Activated CD4-positive, CD25-positive, alpha-beta regulatory T cell (primary cell): ENCODE results near the gene IGFBP5.

Experiments used
- DNase-seq, 4 experiments: peaks; one replicate each; lab custom pipeline; 2025; lab: John Stamatoyannopoulos, UW

The IGFBP5 gene, protein sequence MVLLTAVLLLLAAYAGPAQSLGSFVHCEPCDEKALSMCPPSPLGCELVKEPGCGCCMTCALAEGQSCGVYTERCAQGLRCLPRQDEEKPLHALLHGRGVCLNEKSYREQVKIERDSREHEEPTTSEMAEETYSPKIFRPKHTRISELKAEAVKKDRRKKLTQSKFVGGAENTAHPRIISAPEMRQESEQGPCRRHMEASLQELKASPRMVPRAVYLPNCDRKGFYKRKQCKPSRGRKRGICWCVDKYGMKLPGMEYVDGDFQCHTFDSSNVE

DNA sequence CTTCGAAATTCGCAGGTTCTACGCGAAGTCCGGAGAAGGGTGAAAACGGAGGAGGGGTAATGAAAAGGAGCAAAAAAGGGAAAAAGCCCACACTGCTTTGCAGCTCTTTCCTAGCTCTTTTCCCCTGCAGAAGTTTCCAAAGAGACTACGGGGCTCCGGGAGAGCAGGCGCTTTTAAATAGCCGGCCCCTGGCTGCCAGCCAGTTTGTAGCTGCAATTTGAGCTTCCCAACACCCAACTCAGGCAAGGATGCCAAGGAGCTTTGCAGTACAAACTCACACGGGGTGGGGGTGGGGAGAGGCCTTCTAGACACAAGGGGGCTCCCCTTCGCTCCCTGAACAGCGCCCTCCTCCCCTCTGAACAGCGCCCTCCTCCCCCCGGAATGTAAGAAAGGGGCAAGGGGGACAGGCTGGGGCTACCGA lies at the start of gene IGFBP5:
TSS of gene IGFBP5 (minus strand) at position 149 of the 421 bp plus-strand sequence. CDS start 774 bp downstream, outside the sequence.
- no peak for DNase-seq

DNA sequence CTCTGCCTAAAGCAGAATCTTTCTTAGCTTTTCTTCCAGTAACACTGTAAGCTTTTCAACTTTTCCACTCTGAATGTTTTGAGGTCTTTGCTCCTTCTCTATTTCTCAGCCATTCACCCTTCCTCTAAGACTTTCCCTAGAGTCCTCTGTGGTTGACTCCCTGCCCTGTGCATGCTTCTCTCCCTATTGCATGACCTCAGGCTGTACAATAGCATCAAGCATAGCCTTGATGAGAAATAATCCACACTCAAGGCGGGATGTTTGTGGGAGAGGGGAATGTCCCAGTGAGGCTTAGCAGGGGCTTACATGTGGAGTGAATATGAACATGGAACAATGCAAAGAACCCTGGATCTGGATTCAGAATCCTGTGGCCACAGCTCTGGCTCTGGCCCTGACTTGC lies 48.4 kb upstream of the IGFBP5 start:
- no peak for DNase-seq

DNA sequence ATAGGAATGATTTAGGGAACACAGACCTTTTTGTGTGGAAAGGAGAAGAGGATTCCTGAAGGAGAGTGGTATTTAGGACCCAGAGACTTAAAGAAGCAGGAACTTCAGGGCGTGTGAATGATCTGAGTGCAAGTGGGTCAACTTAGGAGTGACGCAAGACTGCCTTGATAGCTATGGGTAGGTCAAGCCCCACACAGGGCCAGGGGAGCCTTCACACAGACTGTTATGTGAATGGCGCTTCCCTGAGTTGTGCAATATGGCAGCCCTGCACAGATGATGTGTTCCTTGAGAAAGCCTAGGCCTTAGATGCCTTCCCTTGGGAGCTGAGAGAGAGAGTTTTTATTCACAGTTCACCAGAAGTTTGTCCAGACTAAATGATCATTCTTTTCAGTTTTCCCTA lies 47.1 kb upstream of the IGFBP5 start:
- no peak for DNase-seq

DNA sequence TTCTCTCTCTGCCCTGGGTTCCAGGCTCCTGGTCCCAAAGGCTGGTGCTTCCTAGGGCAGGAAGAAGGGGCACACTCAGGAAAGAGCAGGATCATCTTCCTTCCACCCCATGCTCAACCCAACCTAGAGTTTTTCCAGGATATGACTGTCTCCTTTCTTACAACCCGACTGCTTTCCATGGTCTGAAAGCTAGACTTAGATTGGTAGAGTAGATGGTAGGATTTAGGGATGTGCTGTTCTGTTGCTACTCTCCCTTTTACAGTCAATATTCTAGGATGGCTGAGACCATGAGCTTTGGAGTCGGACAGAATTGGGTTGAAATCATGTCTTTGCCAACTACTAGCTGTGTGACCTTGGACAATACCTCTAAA lies 45.9 kb upstream of the IGFBP5 start:
- no peak for DNase-seq

DNA sequence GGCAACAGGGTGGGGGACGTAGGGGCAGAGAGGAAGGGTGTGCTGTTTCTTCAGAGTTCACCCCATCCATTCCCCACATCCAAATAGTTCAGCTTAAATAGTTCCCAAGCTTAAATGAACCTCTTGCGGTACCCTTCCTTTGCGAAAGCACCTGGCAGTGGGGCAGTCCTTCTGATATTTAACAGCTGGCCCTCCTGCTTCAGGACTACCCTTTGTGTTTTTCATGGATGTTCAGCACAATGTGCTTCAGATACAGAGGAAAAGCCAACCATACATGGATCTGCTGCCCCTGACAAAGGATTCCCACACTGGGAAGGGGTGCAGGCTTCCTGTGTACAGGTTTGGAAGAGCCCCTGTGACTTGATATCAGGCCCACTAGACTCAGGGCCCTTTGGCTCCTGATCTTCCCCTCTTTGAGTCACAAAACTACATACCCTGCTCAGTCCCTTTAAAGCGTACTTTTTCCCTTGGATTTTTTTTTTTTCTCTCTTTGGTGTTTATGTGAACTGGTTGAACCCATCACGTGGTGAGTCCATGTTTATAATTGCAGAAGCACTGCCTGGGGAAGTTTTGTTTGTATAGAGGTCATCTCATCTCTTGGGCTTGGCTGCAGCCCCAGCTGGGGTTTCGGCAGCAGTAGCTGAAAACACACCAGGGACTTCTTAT lies 45.3 kb upstream of the IGFBP5 start:
- no peak for DNase-seq

DNA sequence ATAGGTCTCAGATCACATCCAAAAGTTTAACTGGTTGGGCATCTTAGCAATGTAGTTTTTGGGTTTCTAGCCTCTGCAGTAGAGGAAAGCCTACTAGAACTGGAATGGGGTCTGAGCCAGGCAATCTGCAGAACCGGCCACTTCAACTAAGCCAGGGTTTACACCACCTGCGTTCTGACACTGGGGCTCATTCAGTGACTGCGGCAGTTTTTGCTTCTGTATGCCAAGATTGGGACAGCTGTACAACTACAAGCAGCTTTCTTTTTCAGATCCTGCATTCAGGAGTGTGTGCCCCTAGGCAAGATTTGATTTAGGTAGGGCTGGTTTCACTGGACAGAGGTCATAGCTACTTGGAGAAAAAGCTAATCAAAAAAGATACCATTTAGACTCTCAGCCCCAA lies 43.7 kb upstream of the IGFBP5 start:
- no peak for DNase-seq

DNA sequence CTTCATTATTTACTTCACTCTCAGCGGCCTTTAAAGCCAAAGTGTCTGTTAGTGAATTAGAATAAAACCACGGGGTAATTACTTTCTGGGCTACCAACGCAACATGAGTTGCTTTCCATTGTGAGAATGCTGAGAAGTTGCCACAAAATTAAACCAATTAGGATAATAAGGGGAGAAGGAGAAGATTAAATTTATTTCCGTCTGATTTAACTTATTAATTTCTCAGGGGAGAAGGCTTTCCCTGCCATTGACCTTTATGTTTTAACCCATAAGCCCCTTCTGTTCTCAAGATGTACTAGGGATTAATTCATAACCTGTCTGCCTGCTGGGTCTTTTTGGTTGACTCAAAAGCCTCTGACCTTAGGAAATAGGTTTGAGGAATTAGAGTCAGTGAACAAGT lies 42.3 kb upstream of the IGFBP5 start:
- no peak for DNase-seq

DNA sequence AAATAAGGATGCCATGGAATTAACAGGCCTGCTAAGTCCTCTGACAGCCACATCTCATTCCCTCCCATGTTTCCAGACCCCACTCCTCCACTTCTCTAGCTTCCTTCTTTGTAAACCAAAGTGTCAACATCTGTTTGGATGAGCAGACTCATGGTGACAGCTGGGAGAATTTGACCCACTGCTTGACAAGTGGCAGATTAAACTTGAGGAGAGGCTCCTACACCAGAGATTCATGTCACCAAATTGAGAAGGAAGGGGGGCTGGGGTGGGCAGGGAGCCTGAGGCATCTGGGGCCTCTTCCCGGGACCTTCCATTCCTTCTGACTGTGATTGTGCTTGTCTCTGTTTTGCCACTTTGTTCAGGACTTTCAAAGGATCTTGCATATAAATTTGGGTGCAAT lies 41.0 kb upstream of the IGFBP5 start:
- DNase-seq = no peak

DNA sequence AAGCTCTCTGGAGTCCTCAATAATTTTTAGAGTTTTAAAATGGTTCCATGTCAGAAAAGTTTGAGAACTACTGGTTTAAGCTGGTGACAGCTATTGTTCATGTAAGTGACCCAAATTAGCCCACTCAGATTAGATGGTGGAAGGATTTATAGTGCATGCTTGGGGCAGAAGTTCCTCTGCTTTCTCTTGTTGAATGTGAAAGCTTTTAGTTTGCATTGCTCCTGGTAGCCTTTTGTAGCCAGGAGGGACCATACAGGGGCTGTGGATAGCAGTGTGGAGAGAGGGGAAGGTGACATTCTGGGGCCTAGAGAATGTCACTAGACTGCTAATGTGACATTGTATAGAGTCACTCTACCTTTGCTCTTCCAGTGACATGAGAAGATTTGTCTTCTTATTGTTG lies 40.3 kb upstream of the IGFBP5 start:
- no peak for DNase-seq

DNA sequence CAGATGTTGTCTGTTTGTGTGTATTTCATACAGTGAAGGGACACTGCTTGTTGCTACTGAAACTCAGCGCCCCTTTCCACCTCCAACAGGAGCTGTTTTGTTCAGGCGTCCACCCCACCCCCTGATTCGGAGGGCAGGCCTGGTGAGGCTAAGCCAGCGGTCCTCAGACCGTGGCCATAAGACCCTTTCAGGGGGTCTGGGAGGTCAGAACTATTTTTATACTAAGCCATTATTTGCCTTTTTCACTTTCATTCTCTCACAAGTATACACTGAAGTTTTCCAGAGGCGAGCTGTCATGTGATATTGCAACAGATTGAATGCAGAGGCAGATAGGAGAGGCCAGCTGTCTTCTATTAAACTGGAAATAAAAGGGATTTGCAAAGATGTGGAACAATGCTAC lies 39.7 kb upstream of the IGFBP5 start:
- DNase-seq = no peak

DNA sequence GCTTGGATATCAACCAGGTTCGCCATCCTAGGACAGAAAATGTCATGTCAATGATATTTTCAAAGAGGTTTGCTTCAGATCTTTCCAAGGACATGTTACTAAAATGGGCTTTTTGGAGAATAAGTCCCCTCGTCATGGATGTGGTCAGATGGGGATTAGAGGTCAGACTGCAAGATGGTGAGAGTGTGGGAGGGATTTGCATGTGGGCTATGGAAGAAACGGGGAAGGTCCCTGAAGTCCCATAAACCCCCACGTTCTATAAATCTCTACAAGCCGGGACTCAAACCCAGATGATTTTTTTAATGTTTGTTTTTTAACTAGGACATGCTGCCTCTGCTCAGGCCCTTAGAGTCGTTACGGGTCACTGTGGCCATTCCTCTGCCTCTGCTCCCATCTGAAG lies 37.7 kb upstream of the IGFBP5 start:
- no peak for DNase-seq

DNA sequence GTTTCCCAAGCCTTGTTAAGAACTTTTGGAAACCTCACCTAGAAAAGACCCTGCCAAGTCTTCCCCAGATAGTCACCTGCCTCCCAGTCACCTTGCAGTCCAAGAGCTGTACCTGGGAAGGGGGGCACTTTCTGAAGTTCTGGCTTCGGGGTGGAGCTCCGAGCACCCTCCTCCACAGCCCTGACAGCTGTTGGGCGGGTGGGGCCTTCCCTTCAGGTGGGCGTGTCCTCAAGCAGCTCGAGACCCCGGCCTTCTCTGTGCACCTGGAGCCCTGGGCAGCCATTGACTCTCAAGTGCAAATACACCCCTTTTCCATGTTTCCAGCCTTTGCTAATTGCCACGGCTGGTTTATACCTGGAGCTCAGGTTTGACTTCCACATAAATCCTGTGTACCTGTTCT lies 37.0 kb upstream of the IGFBP5 start:
- DNase-seq = no peak

DNA sequence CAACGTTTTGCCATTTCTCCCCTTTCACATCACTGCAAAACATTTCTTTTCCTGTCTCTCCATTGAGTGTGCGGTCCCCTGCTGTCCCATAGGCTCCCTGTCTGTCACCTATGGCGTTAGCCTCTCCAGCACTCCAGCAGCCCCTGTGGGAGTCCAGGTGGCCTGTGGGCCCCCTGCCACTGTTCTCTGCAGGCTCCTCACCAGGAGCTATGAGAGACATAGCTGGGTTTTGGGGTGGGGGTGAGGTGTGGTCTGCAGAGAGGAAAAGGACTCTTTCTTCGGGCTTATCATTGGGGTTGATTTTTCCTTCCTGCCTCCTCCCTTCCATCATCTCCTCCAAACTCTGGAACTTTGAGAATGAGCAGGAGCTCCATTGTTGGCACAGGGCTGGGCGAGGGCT lies 36.1 kb upstream of the IGFBP5 start:
- no peak for DNase-seq

DNA sequence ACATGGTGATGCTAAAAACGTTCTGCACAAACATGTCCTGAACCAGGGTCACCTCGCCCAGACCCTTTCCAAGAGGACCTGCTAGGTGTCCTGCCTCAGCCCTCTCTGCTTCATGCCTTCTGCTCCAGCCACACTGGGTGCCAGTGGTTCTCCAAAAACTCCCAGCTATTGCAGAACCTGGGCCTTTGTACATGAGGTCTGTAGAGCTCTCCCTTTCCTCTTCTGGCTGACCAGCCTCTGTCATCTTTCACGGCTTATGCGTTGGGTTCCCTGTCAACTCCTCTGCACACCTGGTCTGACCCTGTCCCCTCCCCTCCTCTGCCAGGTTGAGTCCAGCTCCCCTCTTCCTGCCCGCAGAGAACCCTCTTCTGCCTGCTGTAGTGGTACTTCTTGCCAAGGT lies 35.5 kb upstream of the IGFBP5 start:
- no peak for DNase-seq

DNA sequence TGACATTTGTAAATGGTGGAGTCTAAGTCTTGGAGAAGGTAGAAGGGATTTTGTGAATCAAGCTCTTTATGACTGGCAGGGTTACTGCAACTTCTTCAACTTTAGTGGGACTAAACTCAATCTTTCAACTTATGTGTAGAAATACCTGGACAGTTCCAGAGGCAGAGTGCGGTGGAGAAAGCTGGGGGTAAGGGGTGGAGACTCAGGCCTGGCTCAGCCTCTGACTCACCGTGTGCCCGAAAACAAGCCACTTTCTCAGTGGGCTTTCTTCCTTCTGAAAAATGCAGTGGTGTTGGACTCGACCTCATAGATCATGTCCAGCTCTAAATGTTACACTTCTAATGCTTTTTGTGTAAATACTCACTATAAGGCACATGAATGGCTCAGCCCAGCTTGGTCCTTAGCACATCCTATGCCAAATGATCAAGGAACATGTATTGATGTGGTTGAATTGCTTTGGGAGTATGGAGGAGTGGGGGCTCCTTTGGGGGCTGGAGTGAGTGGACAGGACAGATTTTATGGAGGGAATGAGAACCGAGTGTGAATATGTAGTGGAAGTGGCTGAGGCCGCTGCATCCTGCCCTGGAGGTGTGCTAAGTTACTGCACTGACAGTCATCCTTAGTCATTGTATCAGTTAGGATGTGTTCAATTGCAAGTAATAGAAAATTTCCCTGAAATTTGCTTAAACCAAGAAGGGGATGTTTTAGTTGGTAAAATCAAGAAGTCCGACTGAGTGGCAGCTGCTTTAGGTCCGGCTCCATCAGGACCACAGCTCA lies 32.2 kb upstream of the IGFBP5 start:
- no peak for DNase-seq

DNA sequence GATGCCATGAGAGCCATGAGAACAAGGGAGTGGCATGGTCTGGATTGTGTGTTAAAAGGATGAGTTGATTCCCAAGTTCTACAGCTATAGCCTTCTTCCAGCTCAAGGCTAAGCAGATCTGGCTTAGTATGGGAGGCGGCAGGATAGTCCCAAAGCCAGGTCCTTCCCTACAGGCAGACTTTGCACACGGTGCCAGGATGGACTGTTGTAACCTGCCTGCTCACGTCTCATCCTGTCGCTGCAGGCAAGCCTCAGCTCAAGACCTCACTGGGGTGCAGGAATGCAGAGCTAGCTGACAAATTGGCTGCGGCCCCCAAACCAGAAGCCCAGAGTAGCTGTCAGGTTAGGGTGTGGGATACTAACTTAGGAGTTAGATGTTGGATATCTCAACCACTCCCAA lies 28.8 kb upstream of the IGFBP5 start:
- DNase-seq = no peak

DNA sequence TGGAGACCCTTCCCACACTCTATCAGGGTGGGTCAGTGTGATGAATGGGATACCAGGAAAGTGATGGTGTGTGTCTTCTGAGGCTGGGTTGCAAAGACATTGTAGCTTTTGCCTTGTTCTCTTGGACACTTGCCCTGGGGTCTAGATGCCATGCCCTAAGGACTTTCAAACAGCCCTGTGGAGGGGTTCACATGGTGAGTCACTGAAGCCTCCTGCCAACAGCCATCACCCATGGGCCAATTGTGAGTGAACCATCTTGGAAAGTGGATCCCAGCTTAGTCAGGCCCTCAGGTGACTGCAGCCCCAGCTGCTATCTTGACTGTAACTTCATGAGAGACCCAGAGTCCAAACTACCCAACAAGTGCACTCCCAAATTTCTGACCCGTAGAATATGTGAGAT lies 25.8 kb upstream of the IGFBP5 start:
- no peak for DNase-seq

DNA sequence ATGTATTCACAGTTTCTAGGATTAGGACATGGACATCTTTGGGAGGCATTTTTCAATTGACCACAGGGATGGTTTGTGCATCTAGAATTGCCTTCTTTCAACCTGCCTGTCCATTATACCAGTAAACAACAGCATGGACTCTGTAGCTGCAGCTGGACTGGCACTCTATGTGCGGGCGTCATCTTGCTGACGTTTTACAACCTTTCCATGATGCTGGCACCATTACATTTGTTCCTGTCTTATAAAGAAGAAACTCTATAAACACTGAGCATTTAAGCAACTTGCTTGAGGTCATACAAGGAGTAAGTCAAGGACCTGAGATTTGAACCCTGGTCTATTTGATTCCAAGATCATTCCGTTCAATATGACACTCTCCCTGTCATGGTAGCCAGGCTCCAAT lies 25.4 kb upstream of the IGFBP5 start:
- no peak for DNase-seq

DNA sequence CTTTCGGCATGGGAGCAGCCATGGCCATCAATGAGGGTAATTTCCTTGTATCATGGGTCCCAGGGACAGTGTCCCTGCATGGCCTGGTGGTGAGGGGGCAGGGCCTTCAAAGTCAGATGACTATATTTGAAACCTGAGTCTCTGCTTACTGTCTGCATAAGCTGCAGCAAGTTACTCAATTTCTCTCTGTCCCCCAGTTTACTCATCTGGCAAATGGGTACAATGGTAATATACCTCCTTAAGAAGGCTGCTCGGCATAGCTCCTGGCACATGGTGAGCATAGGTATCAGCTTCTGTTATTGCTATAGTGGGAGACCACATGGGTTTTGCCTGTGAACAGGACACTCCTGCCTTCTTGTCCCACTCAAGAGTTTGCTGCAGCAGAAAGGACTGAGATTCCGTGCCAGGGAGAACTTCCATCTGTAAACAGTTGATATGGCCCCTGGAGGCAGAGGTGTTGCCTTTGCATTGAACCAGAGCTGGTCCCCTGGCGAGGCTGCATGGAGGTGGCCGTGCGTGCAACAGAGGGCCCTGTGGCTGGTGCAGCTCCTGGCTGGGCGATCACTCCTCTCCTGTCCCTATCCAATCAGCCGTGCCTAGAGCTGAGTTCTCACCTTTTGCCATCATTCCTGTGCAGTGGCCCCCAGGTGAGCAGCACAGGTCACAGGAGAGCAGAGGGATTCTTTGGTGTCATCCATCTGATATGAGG lies 22.7 kb upstream of the IGFBP5 start:
- DNase-seq = no peak

DNA sequence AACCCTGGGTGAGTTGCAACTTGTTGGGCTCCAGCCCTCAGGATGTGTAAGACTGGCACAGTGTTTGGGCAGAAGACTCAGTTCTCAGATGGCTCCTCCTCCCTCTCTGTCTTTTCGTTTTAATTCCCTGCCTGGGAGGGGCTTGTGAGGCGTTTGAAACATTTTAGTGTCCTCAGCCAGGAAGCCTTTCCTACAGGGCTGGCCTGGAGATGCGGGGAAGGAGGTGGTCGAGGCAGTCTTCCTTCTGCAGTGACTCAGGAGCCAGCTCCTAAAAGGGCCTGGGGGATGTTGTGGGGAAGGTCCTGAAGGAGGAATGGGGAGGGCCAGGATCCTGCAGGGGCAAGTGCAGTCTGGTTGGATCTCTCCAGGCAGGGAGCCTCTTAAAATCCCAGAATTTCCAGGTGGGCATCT lies 22.1 kb upstream of the IGFBP5 start:
- no peak for DNase-seq

DNA sequence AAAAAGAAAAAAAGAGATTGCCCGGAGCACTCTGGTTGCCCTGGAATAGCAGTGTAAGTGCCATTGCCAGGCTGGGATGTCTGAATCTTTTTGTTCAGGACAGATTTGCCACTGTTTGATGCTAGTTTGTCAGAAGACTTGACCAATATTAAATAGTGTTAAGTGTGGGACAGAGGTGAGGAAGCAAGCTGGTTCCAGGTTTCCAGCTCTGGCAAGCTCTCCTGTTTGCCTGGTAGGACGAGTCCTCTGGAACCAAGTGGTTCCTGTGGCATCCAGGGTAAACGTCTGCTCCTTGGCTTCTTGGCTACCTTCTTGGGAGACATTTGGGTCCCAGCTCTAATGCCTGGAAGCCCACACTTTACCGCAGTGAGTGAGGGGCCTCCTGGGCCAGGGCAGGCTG lies 20.8 kb upstream of the IGFBP5 start:
- no peak for DNase-seq

DNA sequence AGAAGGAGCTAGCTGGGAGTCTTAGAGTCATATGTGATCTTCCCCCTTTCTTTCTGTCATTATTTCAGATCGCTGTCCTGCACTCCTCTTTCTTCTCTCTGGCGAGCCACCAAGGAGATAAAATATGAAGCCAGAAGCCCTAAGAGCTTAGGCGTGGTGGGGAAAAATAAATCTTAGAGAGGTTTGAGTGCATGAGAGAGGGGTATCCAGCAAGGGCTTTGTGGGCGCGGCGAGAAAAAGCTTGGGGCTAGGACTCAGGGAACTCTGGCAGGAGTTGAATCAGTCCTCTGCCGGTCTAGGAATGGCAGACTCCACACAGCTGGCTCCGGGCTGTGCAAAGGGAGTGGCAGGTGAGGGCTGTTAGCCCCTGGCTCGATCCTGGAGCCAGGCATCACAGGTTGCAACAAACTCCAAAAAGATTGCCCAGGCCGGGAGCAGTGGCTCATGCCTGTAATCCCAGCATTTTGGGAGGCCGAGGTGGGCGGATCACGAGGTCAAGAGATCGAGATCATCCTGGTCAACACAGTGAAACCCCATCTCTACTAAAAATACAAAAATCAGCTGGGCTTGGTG lies 20.1 kb upstream of the IGFBP5 start:
- DNase-seq = no peak
